Inflammatory macrophage treated with lipopolysaccharide for 1 hour (primary cell): ENCODE measurements around the gene NUAK2.

Experiments
- DNase-seq, 2 donors: peaks; one replicate each; pipeline ENCODE4 v3.0.0-alpha.2; 2020 to 2022

The NUAK2 gene

DNA sequence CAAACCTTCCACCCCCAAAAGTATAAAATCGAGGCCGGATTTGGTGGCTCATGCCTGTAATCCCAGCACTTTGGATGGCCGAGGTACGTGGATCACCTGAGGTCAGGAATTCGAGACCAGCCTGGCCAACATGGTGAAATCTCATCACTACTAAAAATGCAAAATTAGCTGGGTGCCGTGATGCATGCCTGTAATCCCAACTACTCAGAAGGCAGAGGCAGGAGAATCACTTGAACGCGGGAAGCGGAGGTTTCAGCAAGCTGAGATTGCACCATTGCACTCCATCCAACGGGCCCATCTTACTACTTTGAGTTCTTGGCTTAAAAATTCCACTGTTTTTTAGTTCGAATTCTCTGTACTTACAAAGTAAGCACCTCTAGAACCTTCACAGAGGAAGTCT is 24.2 kb upstream of the NUAK2 start:
- DNase-seq: no peak

DNA sequence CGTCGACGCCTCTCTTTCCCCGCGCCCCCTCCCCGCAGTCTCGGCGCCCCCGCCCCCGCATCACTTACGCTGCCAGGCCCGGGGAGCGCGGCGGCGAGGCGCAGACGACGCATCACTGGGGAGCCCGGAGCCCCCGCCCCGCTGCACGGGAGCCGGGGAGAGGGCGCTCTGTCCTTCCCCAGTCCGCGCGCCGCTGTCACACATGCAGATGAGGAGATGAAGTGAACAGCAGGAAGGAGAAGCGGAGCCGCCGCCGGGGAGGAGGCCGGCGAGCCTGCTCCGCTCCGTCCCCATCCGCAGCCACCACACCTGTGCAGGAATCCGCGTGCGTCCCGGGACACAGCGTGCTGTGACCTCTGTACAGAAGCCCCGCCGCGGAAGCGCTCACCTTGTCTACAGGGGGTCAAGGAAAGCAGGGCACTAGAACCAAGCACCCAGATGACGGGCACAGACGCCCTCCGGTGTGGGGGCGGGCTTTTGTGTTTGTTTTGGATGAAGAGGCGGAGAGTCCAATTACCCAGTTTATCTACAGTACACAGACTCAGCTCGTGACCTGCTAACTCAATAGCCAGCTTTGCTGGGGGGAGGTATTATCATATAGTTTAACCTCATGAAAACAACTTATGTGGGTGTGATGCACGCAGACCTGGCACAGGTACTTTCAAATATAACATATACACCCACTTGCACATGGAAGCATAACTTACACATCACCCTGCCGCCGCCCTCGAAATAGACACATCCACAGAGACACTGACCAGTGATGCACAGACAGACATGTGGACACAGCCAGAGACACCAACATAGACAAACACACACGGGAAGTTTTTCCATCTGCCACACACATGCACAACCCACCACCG is 22.8 kb upstream of the NUAK2 start:
- no peak for DNase-seq

DNA sequence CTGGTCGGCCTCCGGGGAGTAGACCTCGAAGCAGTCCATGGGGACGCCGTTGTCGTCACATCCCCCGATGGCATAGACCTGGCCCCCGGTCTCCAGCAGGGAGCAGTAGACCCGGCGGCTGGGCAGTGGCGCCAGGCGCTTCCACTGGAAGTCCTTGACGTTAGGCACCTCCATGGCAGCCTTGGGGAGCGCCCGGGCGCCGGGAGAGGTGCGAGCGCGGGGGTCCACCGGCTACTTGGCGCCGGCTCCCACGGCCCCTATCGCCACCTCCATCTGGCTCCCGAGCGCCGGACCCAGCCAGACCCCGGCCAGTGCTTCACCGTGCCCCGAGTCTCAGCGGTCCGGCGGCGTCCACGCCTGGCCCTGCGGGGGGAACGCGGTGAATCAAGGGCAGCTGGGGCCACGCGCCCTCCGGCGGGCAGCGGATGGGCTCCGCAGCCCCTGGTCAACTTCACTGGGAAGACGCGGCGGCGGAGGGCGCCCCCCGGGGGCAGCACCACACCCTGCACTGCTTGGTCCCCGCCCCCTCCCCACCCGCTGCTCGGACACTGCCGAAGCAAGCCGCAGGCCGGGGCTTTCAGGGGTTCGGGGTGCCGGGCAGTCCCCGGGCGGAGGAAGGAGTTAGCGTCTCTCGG is 22.0 kb upstream of the NUAK2 start:
- DNase-seq: no peak

DNA sequence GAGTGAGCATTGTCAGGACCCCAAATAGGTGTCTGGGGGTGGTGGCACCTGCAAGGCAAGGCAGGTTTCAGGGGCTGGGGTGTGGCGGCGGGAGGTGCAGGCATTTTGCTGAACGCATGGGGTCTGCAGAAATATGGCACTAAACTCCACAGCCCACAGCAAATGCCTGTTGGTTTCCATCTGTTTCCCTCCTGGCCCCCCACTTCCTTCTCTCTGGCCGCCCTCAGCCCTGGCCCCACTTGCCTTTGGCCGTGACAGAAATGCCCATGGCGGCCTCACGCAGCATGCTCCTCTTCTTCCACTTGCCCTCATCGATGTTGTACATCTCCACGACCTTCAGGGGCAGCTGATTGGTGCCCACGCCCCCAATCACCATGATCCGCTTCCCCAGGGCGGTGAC is 21.4 kb upstream of the NUAK2 start:
- no peak for DNase-seq

DNA sequence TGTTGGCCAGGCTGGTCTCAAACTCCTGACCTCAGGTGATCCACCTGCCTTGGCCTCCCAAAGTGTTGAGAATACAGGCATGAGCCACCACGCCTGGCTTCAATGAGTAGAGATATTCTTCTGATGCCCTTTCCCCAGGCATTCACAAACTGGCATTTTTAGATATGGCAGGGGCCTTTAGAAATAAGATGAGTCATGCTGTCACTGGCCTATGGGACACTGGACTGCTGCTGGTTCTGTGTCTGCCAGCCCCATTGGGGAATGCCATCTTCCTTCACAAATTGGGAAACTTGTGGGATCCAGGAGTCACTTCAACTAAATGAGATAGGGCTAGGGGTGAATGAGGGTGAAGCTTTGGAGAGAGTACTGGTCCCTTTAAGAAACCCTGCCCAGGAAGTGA is 19.1 kb upstream of the NUAK2 start:
- no peak for DNase-seq

DNA sequence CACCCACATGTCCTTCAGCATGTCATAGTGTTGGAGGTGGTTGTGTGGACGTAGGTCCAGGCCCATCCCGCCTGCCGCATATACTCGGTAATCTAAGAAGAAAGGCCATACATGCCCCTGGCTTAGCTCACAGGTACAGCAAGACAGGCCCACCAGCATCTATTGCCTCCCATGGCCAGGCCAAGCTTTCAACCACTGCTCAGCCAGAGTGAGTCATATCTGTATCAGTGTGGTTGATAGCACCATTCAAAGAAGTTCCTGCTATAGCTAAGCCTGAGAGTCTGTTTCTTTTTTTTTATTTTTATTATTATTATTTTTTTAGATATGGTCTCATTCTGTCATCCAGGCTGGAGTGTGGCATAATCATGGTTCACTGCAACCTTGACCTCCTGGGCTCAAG is 18.2 kb upstream of the NUAK2 start:
- DNase-seq: no peak

DNA sequence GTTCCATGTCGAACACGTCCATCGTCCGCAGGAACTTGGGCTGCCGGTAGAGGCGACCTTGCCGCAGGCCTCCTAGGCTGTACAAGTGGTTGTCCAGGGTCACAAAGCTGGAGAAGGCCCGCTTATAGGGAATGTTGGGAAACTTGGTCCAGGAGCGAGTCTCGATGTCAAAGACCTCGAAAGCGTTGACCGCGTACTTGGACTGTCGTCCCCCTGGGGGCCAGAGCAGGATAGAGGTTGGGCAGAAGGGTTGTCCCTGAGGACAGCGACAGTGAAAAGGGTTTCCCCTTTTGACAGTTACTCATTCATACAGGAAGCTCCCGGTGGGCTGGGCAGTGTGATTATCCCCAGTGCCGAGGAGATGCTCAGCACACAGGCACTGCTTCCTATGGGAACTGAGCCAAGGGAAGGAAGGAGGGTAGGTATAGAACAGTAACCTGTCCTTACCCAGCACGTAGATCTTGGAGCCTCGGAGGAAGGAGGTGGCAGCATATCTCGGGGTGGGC is 17.7 kb upstream of the NUAK2 start:
- no peak for DNase-seq

DNA sequence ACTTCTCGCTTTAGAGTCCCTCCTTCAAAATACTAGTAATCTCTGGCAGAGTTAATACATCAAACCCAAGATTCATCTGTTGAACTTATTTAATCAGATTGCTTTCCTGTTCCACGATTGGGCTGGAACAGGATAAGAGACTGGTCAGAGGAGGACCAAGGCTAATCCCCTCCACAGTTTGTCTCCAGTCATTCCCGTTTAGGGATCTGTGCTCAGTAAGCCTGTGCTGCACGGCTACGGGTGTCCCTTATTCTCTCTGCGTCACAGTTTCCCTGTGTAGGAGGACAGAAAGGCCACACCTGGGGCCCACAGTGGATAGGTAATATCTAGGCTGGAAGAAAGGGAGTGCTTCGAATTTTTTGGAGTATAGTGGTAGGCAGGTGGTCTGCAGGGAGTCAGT is 16.5 kb upstream of the NUAK2 start:
- no peak for DNase-seq

DNA sequence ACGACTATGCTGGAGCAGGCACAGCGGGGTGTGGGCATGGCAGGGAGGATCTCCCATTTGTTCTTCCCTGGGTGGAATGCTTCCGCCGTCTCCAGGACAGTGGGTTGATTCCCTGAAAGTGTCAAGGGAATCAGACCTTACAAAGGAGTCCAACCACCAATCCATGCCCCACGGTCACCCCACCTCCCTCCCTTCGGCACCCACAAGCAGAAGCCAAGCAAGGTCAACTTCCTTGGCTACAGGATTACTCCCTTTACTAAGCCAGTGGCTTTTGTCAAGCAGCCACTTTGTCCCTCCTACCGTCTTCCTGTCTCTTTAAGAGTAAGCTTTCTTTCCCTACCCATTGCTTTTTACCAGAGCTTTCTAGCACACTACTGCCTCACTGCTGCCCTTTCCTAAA is 15.9 kb upstream of the NUAK2 start:
- no peak for DNase-seq

DNA sequence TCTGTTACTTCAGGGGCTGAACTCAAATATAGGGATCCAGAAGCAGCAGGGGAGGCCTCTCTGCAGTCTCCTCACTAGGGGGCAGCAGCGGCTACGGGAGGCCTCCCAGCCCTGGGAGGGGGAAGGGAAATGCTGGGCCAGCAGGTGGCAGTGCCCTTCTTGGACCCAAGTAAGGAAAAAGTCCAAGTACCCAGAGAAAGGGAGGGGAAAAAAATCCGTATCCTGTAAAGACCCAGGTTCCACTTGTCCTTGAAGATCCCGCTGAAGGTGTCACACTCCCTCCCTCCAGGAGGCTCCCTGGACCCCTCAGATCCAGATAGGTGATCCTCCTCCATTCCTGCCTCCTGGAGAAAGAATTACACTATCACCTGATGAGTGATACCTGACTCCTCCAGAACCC is 14.1 kb upstream of the NUAK2 start:
- peak; percentile 56 to 85 for DNase-seq

DNA sequence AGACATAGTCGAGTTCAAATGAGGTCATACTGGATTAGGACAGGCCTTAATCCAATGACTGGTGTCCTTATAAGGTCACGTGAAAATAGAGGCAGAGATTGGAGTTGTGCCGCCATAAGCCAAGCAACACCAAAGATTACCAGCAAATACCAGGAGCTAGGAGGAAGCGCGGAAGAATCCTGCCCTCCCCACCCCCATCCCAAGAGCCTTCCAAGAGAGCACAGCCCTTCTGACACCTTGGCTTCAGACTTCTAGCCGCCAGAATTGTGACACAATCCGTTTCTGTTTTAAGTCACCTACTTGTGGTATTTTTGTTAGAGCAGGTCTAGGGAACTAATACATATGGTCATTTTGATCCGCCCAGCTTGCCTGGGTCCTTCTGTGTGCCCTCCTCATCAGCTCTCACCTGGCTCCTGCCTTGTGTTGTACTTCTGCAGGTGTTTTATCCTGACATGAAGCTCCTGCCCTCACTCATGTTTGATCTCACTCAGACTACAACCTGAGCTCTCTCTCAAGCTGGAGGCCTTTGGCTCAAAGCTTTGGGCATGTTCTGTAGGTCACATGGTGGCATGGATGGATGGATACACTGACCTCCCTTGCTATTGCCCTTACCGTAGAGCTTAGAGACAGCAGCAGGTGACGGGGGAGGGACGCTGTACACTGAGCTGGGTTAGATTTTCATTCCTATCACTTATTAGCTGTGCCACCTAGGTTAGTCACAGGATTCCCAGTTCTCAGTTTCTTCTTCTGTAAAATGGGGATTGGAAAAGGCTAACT is 10.7 kb upstream of the NUAK2 start:
- DNase-seq: no peak

DNA sequence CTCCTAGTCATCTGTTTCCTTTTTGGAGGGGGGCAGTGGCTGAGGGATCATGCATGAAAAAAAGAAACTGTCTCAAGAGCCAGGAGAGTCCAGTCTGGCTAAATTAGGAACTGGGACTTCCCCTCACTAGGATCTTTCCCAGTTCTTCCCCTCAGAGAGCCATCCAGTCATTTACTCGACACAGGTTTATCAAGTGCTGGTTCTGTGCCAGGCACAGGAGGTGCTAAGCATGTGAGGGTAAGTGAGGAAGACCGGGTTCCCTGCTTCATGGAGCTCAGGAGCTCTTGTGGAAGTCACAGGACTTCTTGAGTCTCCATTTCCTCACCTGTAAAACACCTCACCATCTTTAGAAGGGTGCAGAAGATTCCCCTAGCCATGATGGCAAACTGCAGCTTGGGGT is 8.6 kb upstream of the NUAK2 start:
- peak in 1 of 2 donors; percentile 49 for DNase-seq

DNA sequence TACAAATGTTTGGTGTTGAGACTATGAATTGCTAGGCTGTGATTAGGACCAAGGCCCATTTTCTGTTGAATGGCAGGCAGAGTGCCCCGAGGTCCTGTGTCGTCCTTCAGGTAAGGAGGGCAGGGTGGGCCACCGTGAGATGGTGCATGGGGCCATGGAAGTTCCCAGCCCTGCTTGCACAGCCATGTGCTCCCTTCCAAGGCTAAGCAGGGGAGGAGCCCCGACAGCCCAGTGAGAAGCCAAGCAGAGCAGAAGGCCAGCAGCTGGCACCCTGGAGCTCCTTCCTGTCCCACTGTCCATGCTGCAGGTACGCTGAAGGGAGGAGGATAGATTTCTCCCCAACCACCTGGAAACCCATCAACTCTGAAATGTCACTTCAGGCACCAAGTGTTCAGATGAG is 8.2 kb upstream of the NUAK2 start:
- no peak for DNase-seq

DNA sequence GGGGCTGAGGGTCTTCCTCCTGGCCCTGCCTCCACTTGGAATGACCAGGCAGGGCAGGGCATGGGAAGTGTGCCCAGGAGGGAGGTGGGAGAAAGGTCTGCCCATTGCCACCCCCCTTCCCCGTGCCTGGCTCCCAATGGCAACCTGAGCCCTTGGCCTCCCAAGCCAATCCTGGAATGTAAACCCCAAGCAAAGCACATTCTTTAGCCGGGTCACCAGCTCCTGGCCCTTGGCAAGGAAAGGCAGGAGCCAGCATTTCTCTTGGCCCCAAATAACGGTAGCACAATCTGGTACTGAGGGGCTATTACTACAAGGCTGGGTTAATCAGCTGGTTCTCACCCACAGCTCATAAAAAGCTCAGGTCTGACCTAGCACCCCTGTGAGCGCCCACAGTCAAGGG is 6.9 kb upstream of the NUAK2 start:
- DNase-seq: no peak

DNA sequence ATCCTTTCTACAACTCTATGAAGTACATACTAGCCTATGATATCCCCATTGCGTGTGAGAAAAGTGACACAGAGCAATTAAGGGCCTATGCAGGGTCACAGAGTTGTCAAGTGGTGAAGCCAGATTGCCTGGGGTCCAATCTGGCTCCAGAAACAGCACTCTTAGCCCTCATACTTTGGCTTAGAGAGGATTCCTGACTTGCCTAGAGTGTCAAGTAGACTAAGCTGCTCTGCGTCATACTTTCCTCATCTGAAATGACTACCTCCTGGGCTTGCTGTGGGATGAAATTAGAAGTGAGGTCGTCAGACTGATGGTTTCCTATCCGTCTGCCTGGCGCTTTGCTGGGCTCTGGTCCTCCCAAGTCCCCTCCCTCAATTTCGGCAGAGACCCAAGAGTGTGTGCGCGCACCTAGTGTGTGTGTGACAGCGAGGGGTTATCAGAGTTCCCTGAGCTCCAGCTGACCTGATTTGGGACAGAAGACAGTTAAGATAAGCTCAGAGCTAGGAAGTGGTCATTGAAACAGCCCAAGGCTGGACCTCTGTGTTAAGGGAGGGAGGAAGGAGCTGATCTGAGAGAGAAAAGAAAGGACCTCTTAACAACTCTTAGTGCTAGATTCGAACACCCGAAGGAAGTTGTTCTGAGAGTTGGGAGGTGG is 5.4 kb upstream of the NUAK2 start:
- no peak for DNase-seq

DNA sequence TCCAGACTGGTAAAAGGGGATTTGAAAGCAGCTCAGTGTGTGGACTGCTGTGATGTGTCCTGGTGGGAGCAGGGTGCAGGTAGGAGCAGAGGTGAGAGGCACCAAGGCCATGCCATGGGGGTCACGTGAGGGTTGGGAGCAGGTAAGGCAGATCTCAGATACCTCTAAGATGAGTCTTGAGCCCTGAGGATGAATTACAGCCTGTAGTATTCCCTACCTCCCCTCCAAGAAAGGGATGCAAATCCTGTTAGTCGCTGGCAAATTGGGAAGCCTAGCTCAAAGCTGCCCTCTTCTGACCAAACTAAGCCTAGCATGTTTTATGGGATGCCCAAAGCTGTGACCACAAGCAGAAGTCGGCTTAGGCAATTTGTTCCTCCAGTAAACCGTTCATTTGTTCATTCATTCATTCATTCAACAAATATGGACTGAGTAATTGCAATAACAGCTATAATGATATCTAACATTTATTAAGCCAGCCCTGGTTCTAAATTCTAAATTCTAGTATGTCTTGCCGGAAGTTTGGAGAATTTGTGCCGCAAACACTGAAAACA is 3.9 kb upstream of the NUAK2 start:
- peak; percentile 52 to 87 for DNase-seq

DNA sequence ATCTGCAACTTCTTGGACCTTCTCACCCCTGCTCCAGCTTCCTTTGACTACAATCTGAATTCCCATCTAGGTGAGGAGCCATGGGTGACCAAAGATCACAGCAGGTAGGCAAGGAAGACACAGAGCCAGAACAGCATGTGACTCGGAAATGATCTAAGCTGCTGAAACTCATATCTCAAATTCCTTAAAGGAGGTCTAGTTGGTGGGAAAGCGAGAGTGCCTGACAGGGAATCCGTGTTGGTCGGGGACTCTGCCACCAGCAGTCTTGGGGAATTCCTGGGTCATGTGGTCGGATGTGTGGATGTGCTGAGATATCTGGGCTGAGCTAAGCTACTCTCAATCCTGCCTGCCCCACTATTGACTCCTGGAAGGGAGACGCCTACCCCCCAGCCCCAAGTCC is 3.2 kb upstream of the NUAK2 start:
- peak in 1 of 2 donors; percentile 40 for DNase-seq

DNA sequence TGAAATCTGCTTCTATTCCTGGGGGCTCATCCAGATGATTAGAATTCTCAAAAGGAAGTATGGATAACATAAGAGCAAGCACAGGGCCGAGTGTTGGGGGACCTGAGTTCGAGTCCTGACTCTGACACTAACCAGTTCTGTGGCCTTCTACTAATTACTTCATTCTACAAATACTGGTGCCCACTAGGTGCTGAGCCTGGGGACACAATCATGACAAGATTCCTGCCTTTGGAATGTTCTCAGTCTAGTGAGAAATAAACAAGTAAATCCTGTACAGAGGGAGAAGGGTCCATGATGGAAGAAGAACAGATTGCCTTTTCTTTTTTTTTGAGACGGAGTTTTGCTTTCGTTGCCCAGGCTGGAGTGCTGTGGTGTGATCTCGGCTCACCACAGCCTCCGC is 2.2 kb upstream of the NUAK2 start:
- no peak for DNase-seq

DNA sequence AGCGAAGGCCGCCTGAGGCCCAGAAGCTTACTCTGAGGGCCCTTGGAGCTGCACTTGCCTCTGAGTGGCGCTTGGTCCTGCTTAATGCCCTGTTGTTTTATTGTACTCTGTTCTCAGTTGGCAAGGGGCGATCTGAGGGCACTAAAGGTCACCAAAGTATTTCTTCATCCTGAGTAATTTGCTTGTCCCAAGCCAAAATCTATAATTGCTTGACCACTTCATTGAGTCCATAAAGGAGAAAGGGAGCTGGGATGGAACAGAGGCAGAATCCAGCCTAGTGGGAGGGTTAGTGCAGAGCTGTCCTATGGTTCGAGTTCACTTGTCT is 376 bp upstream of the NUAK2 start:
- DNase-seq: no peak

DNA sequence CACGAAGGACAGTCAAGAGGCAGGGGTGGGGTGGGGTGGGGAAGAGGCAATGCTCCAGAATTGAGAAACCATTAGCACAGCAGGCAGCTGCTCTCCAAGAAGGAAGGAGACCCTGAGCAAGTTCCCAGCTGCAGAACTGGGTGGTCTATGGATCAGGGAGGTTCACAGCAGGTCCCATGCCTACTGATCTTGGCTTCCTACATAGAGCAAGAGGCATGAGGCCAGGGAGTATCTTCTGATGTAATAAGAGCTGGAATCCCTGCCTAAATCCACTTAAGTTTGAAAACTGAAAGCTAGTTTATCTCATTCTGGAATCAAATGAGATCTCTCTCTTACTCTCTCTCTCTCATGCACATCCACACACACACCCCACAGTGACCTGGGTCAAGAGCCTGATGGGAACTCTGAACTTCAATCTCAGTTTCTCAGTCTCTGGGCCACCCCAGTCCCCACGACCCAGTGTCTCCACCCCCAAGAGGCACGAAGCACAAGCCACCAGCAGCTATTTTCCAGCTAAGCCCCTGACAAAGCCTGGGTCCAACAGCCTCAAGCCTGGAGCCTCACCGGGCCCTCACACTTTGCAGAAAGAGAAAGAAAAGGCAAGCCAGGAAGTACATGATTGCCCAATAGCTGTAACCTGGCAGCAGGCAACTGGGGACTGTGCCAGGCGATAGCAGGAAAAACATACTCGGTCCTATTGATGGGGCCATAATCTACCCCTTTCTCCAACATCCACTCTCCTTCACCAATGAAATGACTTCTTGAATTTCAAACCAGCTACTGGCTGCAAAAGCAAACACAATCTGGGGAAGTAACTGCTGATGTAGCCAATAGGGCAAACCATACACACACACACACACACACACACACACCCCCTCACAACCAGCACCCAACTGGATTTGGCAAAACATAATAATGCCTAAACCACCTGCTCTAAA is 2.2 kb downstream of the NUAK2 start:
- DNase-seq: peak; percentile 44 to 48

DNA sequence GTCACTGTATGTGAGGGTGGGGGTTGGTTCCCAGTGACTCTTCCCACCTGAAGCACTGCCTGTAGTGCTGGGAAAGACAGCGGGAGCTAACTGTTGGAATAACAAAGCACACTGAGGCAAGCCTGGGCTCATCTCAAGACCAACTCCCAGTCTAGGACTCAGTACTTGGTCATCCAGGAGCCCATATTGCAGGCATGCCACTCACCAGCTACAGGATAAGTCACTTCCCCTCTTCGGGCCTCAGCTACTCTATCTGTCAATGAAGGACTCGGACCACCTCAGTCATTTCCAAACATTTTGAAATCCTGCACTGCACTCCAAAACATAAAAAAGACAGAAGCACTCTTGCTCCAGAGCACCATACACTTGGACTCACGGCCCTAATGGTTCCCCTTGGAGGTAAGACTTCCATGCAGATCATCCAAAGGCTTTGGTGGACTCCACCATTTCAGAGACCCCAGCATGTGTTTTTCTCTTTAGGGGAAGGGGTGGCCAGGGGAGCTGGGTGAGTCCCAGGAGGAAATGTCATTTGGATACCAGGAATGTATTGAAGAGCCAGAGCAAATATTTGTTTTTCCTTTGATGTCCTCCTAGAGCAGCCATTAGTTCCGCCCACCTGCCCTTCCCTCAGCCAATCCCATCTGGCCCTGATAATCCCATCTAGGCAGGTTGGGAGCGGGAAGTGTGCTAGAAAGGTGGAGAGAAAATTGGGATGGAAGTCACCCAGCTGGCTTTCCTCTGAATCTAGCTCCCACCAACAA is 3.1 kb downstream of the NUAK2 start:
- DNase-seq: no peak
